DMS53 (cell line): Measurements from ENCODE around the gene MYH11.
"Not testable (repeated sequence)": the region's sequence is repeated elsewhere in the genome, so short reads cannot be mapped to it uniquely, and the experiment has no call there.

Experiments used
- DNase-seq: peaks from one replicate; lab custom pipeline; 2025; lab: John Stamatoyannopoulos, UW

Gene MYH11

GRCh38 chr16:15667091-15667742, 189.6 kb downstream of the MYH11 start:
- DNase-seq: no peak

DNA sequence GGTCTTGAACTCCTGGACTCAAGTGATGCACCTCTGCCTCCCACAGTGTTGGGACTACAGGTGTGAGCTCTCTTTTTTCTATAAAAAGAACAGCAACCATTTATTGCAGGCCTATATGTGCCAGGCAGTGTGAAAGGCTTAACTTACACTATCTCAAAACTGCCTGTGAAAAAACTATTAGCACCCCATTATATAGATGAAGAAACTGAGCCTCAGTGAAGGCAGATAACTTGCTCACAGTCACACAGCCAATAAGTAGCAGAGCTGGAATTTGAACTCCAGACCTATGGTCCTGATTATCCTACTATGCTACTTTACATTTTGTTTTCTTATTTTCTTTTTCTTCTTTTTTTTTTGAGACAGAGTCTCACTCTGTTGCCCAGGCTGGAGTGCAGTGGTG, 191.7 kb downstream of the MYH11 start:
- no peak for DNase-seq

- no peak for DNase-seq
These were observed 196.6 kb downstream of the MYH11 start for GRCh38 chr16:15660203-15660601.

- DNase-seq: no peak
These were observed 198.3 kb downstream of the MYH11 start for GRCh38 chr16:15658556-15658955.

GRCh38 chr16:15658149-15658548, 198.7 kb downstream of the MYH11 start:
- DNase-seq: no peak

GRCh38 chr16:15655561-15655960, 201.3 kb downstream of the MYH11 start:
- not testable (repeated sequence) for DNase-seq

DNA sequence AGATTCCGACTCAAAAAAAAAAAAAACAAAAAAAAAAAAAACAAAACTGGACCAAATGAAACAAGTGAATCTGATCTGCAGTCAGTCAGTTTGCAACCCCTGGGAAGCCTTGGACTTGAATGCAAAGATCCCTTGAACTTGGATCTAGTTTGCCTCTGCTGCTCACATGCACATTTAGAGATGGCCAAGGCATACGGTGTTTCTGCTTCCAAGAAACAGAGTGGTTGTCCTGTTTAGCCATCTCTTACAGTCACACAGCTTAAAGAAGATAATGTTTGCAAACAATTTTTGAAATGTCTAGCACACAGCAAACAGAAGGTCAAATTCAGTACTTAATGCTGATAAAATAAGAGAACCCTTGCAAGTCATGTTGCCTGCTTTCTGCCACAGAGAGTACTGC, 202.2 kb downstream of the MYH11 start:
- DNase-seq: no peak

- DNase-seq: no peak
These were observed 203.6 kb downstream of the MYH11 start for GRCh38 chr16:15653227-15653626.
